Ovary (tissue), 3 donors: ENCODE results near the gene PSD4.

Experiments
- CTCF ChIP-seq, 3 donors: fragments of 450-650 bp in 2 of 3; fragments of 200-600 bp in 1 of 3; IDR thresholded peaks; one replicate each; pipeline versions ENCODE4 v1.5.1 to v1.8.0; 2016 to 2022; ENCODE audit warnings: antibody characterized with exemption in 3 of 3, mild to moderate bottlenecking in 1 of 3
- EP300 ChIP-seq: sonication (generic); formaldehyde crosslinking; IDR thresholded peaks from one replicate; pipeline ENCODE4 v1.6.1; 2017; ENCODE audit warnings: antibody characterized with exemption
- donor health status: DM: no; HTN: no; CAD: no.

GRCh38 chr2:113155331-113155730 is 18.4 kb upstream of the PSD4 start:
- TF ChIP-seq CTCF (IDR thresholded peaks at IDR 0.05), result no peak
- no peak for TF ChIP-seq EP300
